Fibroblast of lung (primary cell): ENCODE results near the gene CABCOCO1.
A peak's percentile ranks its signal among the peaks of the same experiment; 100 is the strongest.

Experiments
- EZH2 ChIP-seq: IDR thresholded peaks from 2 replicates; pipeline ENCODE4 v1.5.1; 2012; ENCODE audit warnings: low read length, control low read depth, mild to moderate bottlenecking; ENCODE audit errors: missing control alignments
- TF ChIP-seq, protein P1 (sequence below), 2 donors: IDR thresholded peaks in 1 of 2; conservative IDR thresholded peaks in 1 of 2; 1 replicate in 1 of 2; 2 replicates in 1 of 2; pipeline ENCODE4 v1.5.1; 2011 to 2012; ENCODE audit warnings: low read length in 2 of 2, control low read depth in 1 of 2, inconsistent platforms in 1 of 2, low read depth in 1 of 2, mild to moderate bottlenecking in 1 of 2

DNA sequence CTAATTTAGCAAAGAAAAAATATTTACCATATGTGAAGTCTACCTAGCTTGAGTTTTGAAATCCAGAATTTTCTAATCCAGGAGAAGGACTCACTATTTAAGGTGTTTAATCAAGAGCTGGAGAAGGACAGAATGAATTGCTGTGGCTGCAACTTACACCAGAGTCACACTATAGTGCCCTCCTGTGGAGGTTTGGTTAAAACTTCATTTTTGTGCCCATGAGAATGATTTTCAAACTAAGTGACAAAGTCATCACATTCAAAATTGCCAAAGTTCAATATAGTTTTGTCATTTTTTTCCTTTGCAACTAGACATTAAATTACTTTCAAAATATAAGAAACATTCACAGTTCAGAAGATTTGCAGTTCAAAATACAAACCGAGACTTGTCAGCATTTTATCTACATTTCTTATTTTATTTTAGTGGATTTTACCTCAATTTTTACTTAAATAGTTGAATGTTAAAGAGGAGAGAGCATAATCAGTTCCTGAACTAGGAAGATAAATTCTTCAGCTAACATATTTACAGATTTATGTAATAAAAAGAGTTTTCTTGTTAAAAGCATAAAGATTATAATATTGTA lies 70.7 kb downstream of the CABCOCO1 start:
- no peak for TF ChIP-seq EZH2
- TF ChIP-seq, protein P1, sequence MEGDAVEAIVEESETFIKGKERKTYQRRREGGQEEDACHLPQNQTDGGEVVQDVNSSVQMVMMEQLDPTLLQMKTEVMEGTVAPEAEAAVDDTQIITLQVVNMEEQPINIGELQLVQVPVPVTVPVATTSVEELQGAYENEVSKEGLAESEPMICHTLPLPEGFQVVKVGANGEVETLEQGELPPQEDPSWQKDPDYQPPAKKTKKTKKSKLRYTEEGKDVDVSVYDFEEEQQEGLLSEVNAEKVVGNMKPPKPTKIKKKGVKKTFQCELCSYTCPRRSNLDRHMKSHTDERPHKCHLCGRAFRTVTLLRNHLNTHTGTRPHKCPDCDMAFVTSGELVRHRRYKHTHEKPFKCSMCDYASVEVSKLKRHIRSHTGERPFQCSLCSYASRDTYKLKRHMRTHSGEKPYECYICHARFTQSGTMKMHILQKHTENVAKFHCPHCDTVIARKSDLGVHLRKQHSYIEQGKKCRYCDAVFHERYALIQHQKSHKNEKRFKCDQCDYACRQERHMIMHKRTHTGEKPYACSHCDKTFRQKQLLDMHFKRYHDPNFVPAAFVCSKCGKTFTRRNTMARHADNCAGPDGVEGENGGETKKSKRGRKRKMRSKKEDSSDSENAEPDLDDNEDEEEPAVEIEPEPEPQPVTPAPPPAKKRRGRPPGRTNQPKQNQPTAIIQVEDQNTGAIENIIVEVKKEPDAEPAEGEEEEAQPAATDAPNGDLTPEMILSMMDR (conservative IDR thresholded peaks at IDR 0.05 in 1 of 2, IDR thresholded peaks at IDR 0.05 in 1 of 2; ENCODE audit: low read depth in 1 of 2, low read length in 2 of 2) = peak; percentile 63 to 66
